ENCODE data around the gene FADS2. TPM values are rescaled to one million over a fixed set of nuclear protein-coding genes. Genes with fewer than 3 reads are reported as not detected.

Gene FADS2
- total and polyA plus RNA-seq, 9 of the 15 experiments (the other 6 are each of a cell fraction or from before 2014, with no cell fraction given): 2.9 to 42.8 (median 16.2) TPM

- TF ChIP-seq, protein P1, sequence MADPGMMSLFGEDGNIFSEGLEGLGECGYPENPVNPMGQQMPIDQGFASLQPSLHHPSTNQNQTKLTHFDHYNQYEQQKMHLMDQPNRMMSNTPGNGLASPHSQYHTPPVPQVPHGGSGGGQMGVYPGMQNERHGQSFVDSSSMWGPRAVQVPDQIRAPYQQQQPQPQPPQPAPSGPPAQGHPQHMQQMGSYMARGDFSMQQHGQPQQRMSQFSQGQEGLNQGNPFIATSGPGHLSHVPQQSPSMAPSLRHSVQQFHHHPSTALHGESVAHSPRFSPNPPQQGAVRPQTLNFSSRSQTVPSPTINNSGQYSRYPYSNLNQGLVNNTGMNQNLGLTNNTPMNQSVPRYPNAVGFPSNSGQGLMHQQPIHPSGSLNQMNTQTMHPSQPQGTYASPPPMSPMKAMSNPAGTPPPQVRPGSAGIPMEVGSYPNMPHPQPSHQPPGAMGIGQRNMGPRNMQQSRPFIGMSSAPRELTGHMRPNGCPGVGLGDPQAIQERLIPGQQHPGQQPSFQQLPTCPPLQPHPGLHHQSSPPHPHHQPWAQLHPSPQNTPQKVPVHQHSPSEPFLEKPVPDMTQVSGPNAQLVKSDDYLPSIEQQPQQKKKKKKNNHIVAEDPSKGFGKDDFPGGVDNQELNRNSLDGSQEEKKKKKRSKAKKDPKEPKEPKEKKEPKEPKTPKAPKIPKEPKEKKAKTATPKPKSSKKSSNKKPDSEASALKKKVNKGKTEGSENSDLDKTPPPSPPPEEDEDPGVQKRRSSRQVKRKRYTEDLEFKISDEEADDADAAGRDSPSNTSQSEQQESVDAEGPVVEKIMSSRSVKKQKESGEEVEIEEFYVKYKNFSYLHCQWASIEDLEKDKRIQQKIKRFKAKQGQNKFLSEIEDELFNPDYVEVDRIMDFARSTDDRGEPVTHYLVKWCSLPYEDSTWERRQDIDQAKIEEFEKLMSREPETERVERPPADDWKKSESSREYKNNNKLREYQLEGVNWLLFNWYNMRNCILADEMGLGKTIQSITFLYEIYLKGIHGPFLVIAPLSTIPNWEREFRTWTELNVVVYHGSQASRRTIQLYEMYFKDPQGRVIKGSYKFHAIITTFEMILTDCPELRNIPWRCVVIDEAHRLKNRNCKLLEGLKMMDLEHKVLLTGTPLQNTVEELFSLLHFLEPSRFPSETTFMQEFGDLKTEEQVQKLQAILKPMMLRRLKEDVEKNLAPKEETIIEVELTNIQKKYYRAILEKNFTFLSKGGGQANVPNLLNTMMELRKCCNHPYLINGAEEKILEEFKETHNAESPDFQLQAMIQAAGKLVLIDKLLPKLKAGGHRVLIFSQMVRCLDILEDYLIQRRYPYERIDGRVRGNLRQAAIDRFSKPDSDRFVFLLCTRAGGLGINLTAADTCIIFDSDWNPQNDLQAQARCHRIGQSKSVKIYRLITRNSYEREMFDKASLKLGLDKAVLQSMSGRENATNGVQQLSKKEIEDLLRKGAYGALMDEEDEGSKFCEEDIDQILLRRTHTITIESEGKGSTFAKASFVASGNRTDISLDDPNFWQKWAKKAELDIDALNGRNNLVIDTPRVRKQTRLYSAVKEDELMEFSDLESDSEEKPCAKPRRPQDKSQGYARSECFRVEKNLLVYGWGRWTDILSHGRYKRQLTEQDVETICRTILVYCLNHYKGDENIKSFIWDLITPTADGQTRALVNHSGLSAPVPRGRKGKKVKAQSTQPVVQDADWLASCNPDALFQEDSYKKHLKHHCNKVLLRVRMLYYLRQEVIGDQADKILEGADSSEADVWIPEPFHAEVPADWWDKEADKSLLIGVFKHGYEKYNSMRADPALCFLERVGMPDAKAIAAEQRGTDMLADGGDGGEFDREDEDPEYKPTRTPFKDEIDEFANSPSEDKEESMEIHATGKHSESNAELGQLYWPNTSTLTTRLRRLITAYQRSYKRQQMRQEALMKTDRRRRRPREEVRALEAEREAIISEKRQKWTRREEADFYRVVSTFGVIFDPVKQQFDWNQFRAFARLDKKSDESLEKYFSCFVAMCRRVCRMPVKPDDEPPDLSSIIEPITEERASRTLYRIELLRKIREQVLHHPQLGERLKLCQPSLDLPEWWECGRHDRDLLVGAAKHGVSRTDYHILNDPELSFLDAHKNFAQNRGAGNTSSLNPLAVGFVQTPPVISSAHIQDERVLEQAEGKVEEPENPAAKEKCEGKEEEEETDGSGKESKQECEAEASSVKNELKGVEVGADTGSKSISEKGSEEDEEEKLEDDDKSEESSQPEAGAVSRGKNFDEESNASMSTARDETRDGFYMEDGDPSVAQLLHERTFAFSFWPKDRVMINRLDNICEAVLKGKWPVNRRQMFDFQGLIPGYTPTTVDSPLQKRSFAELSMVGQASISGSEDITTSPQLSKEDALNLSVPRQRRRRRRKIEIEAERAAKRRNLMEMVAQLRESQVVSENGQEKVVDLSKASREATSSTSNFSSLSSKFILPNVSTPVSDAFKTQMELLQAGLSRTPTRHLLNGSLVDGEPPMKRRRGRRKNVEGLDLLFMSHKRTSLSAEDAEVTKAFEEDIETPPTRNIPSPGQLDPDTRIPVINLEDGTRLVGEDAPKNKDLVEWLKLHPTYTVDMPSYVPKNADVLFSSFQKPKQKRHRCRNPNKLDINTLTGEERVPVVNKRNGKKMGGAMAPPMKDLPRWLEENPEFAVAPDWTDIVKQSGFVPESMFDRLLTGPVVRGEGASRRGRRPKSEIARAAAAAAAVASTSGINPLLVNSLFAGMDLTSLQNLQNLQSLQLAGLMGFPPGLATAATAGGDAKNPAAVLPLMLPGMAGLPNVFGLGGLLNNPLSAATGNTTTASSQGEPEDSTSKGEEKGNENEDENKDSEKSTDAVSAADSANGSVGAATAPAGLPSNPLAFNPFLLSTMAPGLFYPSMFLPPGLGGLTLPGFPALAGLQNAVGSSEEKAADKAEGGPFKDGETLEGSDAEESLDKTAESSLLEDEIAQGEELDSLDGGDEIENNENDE (IDR thresholded peaks at IDR 0.05; ENCODE audit: low read depth, low read length): no peak
- TF ChIP-seq HDAC2 (IDR thresholded peaks at IDR 0.05) (0 out of 2 replicates have a peak, but pooled peaks have one; percentile 26), FIP1L1 (IDR thresholded peaks at IDR 0.05; ENCODE audit: low read depth, low read length, poor library complexity, severe bottlenecking) (no peak), RBM25 (IDR thresholded peaks at IDR 0.05; ENCODE audit: low read depth, low read length, severe bottlenecking) (peak; percentile 72), HDGF (IDR thresholded peaks at IDR 0.05) (no peak), POLR3A (IDR thresholded peaks at IDR 0.05; ENCODE audit: borderline replicate concordance, extremely low read depth, insufficient read depth, insufficient read length) (no peak), ZBTB8A (IDR thresholded peaks at IDR 0.05; ENCODE audit: partially characterized antibody) (no peak), MTA2 (IDR thresholded peaks at IDR 0.05; ENCODE audit: low read depth) (no peak), CHD4 (IDR thresholded peaks at IDR 0.05; ENCODE audit: insufficient read depth, insufficient replicate concordance, low read depth, low read length, poor library complexity, severe bottlenecking) (no peak), HINFP (tag; conservative IDR thresholded peaks at IDR 0.05; ENCODE audit: low read depth) (no peak), NCOR1 (IDR thresholded peaks at IDR 0.05) (no peak), USF2 (CRISPR knock-in tag; IDR thresholded peaks at IDR 0.05) (no peak)
Measured at GRCh38 chr11:61839742-61840141, 11.6 kb downstream of the FADS2 start (continued).
